Activated CD4-positive, alpha-beta memory T cell treated with anti-CD3 and anti-CD28 coated beads for 36 hours (primary cell): ENCODE results near the gene FRMD5. TPM values are rescaled to one million over a fixed set of nuclear protein-coding genes. Genes with fewer than 3 reads are reported as not detected.

Experiments used
- CTCF ChIA-PET: fragments of 350-600 bp; sonication (Branson Sonifier 250); formaldehyde crosslinking; loops from one replicate; lab custom pipeline; 2021; ENCODE audit warnings: antibody characterized with exemption, inconsistent platforms; lab: Charles Lee
- POLR2A ChIA-PET: fragments of 350-600 bp; sonication (Branson Sonifier 250); formaldehyde crosslinking; loops from one replicate; lab custom pipeline; 2021; ENCODE audit warnings: antibody characterized with exemption; lab: Charles Lee
- DNase-seq: peaks from one replicate; pipeline ENCODE4 v3.0.0-alpha.2; 2020
- H3K27ac Mint-ChIP-seq: one replicate; pipeline ENCODE4 v1.8.0; 2021; ENCODE audit warnings: mixed read lengths
- H3K27me3 Mint-ChIP-seq: one replicate; pipeline ENCODE4 v1.8.0; 2021; ENCODE audit warnings: mixed read lengths
- H3K36me3 Mint-ChIP-seq: one replicate; pipeline ENCODE4 v1.8.0; 2021; ENCODE audit warnings: mixed read lengths
- H3K4me1 Mint-ChIP-seq: one replicate; pipeline ENCODE4 v1.8.0; 2021; ENCODE audit warnings: low read depth, mixed read lengths
- H3K4me3 Mint-ChIP-seq: one replicate; pipeline ENCODE4 v1.8.0; 2021; ENCODE audit warnings: mild to moderate bottlenecking, mixed read lengths
- H3K9me3 Mint-ChIP-seq: one replicate; pipeline ENCODE4 v1.8.0; 2021; ENCODE audit warnings: mixed read lengths
- intact Hi-C: fragments of 100-400 bp; cut with micrococcal nuclease; formaldehyde crosslinking; loops from one replicate; pipeline ENCODE4 v1.15.1; 2023
- total RNA-seq, 2 experiments: library from RNA; stranded (reverse); gene quantifications; one replicate each; pipeline ENCODE4 v1.2.3, GENCODE V29; 2021

Gene FRMD5
- total RNA-seq, 2 experiments from 2014 or later: 0.24 to 0.31 TPM

DNA sequence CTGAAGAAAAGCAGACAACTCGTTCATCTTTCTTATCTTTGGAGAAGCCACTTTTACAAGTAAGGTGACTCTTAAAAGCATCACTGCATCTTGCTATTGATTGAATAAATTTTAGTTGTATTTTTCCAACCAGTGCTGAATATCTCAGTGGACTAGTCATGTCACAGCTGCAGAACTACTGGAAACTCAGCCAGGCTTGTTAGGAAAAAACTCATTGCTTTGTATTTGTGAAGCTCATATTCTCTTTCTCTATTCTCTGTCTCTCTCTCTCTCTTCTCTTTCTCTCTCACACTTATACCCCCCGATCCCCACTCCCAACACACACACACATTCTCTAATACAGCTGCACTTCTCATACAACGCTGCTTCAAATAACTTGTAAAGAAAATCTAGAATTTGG is 264.0 kb downstream of the FRMD5 start:
- no peaks in the 10 kb centered on the region for H3K36me3 Mint-ChIP-seq
- no peak overlapping the region for H3K4me3 Mint-ChIP-seq
- no peak for DNase-seq
- H3K4me1 Mint-ChIP-seq: no peaks in the 10 kb centered on the region
- ChIA-PET POLR2A (no interaction called here), CTCF (no interaction called here)
- intact Hi-C loops: no loop called here
- peaks cover 6% of the 10 kb centered on the region for H3K27me3 Mint-ChIP-seq
- H3K9me3 Mint-ChIP-seq: no peaks in the 10 kb centered on the region
- no peak overlapping the region for H3K27ac Mint-ChIP-seq

DNA sequence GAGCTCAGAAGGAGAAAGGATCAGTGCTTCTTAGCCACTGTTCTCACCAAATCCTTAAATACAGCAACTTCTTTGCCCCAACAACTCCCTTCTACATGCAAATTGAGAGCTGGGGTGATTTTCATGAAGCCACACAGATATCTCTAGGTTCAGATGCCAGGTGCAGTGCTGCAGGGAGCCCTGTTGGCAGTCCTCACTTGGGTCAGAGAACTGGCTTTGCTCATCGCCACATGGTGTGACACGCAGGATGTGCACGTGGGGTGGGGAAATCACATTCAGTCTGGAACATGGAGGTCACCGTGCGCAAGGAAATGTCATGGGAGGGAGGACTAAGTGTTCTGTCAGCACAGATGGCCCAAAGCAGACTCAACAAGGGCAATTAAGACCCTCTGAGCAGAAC is 264.5 kb downstream of the FRMD5 start:
- Mint-ChIP-seq H3K27me3 (peaks cover 6% of the 10 kb centered on the region), H3K4me1 (no peaks in the 10 kb centered on the region), H3K36me3 (no peaks in the 10 kb centered on the region), H3K9me3 (no peaks in the 10 kb centered on the region), H3K4me3 (no peak overlapping the region), H3K27ac (no peak overlapping the region)
- DNase-seq: no peak
- ChIA-PET CTCF (interaction anchor here (0.6 kb wide), 1 partner anchor 286 kb away, joined by 5 read pairs; no protein-coding TSS in a partner anchor), POLR2A (no interaction called here)
- intact Hi-C loops: no loop called here

DNA sequence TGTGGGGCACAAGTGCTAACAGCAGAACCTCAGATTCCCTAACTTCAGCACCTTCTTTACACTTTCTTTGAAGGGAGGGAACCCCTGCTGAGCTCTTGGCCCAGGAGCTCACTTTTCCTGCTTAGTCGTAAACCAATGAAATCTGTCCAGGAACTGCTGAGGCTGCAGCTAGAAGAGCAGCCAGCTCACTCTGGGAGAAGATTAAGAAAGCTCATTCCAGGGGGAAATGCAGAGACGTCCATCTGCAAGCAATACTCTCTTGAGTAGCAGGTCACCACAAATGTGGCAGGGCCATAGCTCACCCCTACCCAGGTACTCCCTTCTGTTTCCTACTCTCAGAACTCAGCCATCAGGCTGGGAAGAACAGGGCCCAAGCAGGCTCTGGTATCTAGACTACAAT is 265.0 kb downstream of the FRMD5 start:
- DNase-seq: no peak
- Mint-ChIP-seq H3K27me3 (peaks cover 6% of the 10 kb centered on the region), H3K4me1 (no peaks in the 10 kb centered on the region), H3K9me3 (no peaks in the 10 kb centered on the region), H3K36me3 (no peaks in the 10 kb centered on the region), H3K27ac (no peak overlapping the region), H3K4me3 (no peak overlapping the region)
- intact Hi-C loops: no loop called here
- ChIA-PET POLR2A (no interaction called here), CTCF (interaction anchor here (0.6 to 2.9 kb wide), 2 partner anchors 136 to 286 kb away, joined by 5 to 10 read pairs; no protein-coding TSS in a partner anchor)

DNA sequence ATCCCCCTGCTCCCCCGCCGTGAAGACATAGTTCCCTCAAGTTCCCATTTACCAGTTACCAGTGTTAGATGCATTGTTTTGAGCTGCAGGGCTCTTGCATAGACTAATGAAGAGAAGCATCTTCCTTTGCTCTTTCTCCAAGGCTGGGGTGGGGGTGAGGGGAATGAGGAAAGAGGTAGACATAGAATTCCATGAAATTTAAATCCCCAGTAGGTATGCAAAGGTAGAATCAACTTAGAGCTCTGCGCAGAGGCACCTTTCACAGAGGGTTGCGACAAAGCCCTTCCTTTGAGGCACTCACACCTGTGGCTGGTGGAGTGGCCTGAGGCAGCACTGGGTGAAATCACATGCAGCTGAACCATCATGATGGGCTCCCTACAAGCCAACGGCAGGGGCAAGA is 266.9 kb downstream of the FRMD5 start:
- H3K9me3 Mint-ChIP-seq: no peaks in the 10 kb centered on the region
- intact Hi-C loops: no loop called here
- H3K27me3 Mint-ChIP-seq: peaks cover 4% of the 10 kb centered on the region
- DNase-seq: no peak
- no peak overlapping the region for H3K27ac Mint-ChIP-seq
- H3K4me3 Mint-ChIP-seq: no peak overlapping the region
- H3K36me3 Mint-ChIP-seq: no peaks in the 10 kb centered on the region
- ChIA-PET POLR2A (interaction anchor here (0.6 kb wide), 1 partner anchor 106 kb away, joined by 5 read pairs; no protein-coding TSS in a partner anchor), CTCF (interaction anchor here (0.8 to 2.9 kb wide), 2 partner anchors 24 to 138 kb away, joined by 3 to 10 read pairs; no protein-coding TSS in a partner anchor)
- no peaks in the 10 kb centered on the region for H3K4me1 Mint-ChIP-seq

DNA sequence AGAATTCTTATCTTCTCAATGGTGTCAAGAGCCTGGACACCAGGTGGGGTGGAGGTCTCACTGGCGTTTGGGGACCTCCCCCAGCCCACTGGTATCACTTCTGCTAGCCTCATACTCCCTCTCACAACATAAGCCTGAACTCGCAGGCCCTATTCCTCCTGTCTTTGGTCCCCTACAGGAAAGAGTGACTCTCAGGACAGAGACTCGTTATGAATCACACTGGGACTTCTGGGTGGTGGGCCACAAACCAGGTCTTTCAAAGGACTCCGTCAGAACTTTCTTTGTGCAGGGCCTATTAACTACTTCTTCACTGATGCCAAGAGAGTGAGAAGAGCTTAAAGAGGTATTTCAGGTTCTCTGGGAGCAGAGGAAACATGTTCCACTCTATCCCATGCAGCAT is 267.9 kb downstream of the FRMD5 start:
- Mint-ChIP-seq H3K4me3 (no peak overlapping the region), H3K9me3 (no peaks in the 10 kb centered on the region), H3K4me1 (no peaks in the 10 kb centered on the region), H3K27me3 (peaks cover 4% of the 10 kb centered on the region), H3K36me3 (no peaks in the 10 kb centered on the region), H3K27ac (no peak overlapping the region)
- DNase-seq: no peak
- intact Hi-C loops: no loop called here
- POLR2A ChIA-PET: interaction anchor here (0.6 kb wide), 1 partner anchor 53 kb away, joined by 3 read pairs; no protein-coding TSS in a partner anchor
- CTCF ChIA-PET: interaction anchor here (2.9 kb wide), 1 partner anchor 139 kb away, joined by 10 read pairs; no protein-coding TSS in a partner anchor

DNA sequence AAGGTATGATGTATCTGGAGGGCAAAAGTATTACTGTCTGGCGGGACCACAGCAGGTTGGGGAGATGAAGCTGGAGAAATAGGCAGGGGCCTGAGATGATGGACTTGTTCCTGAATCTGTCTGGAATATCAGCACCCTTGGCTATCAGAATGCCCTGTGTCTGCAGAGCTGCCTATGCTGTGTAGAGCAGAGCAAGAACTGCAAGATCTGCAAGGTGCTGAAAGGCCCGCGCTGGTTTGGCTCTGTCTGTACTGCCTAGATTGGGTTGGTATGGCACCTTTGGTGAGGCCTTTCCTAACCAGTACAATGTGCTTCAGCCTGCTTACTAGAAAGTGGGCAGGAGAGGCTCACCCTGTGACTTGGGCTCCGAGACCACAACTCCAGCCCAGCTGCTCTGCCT is 271.5 kb downstream of the FRMD5 start:
- CTCF ChIA-PET: interaction anchor here (1.1 kb wide), 1 partner anchor 19 kb away, joined by 3 read pairs; no protein-coding TSS in a partner anchor
- Mint-ChIP-seq H3K36me3 (no peaks in the 10 kb centered on the region), H3K4me1 (no peaks in the 10 kb centered on the region), H3K9me3 (no peaks in the 10 kb centered on the region), H3K27ac (no peak overlapping the region), H3K27me3 (peaks cover under 1% of the 10 kb centered on the region), H3K4me3 (no peak overlapping the region)
- DNase-seq: no peak
- intact Hi-C loops: no loop called here
- POLR2A ChIA-PET: no interaction called here

GRCh38 chr15:43922021-43922420 is 273.1 kb downstream of the FRMD5 start:
- no peak for DNase-seq
- CTCF ChIA-PET: no interaction called here
- Mint-ChIP-seq H3K9me3 (no peaks in the 10 kb centered on the region), H3K4me1 (no peaks in the 10 kb centered on the region), H3K4me3 (no peak overlapping the region), H3K36me3 (no peaks in the 10 kb centered on the region), H3K27ac (no peak overlapping the region), H3K27me3 (no peaks in the 10 kb centered on the region)
- intact Hi-C loops: no loop called here
- POLR2A ChIA-PET: no interaction called here

DNA sequence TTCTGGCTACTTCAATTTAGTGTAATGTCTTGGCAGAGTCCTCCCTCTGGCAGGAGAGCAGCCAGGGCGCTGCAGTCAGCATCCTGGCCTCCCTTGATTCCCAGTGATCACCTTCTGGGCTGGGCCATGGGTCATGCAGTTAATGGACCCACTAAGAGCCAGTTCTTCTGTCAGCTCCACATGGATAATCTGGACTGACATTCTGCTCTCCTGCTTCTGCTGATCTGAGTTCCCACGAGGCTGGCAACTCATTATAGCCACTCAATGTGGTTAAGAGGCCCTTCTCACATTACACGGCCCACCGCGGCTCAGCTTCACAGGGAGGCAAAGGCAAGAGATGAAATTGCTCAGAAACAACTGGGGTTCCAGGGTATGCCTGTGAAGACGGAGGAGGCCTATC is 274.3 kb downstream of the FRMD5 start:
- no peak for DNase-seq
- no peaks in the 10 kb centered on the region for H3K4me1 Mint-ChIP-seq
- CTCF ChIA-PET: no interaction called here
- H3K4me3 Mint-ChIP-seq: no peak overlapping the region
- no peaks in the 10 kb centered on the region for H3K9me3 Mint-ChIP-seq
- no peak overlapping the region for H3K27ac Mint-ChIP-seq
- no peaks in the 10 kb centered on the region for H3K36me3 Mint-ChIP-seq
- intact Hi-C loops: no loop called here
- no peaks in the 10 kb centered on the region for H3K27me3 Mint-ChIP-seq
- POLR2A ChIA-PET: no interaction called here

DNA sequence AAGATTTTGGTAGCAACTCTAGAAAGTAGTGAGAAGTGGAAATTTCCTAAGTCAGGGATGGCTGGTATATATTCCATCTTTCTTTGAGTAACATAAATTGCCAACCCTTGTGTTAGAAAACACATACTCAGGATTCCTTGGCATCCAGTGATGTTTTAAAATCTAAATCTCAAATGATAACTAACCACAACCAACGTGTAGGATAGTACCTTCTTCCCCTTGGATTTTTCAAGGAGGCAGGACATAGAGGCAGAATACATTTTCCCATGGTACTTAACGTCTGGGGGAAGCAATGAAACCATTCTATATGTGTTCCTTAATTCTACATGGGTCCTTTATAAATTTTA is 274.8 kb downstream of the FRMD5 start:
- intact Hi-C loops: no loop called here

GRCh38 chr15:43919540-43920253 is 275.4 kb downstream of the FRMD5 start:
- POLR2A ChIA-PET: no interaction called here
- intact Hi-C loops: no loop called here
- Mint-ChIP-seq H3K27me3 (no peaks in the 10 kb centered on the region), H3K36me3 (no peaks in the 10 kb centered on the region), H3K4me3 (no peak overlapping the region), H3K9me3 (no peaks in the 10 kb centered on the region), H3K4me1 (no peaks in the 10 kb centered on the region), H3K27ac (no peak overlapping the region)
- CTCF ChIA-PET: no interaction called here
- DNase-seq: no peak

More for the DNA sequence above, 274.8 kb downstream of the FRMD5 start:
- ChIA-PET CTCF (no interaction called here), POLR2A (no interaction called here)
- Mint-ChIP-seq H3K27me3 (no peaks in the 10 kb centered on the region), H3K36me3 (no peaks in the 10 kb centered on the region), H3K4me1 (no peaks in the 10 kb centered on the region), H3K4me3 (no peak overlapping the region), H3K27ac (no peak overlapping the region), H3K9me3 (no peaks in the 10 kb centered on the region)
- DNase-seq: no peak

- ChIA-PET POLR2A (no interaction called here), CTCF (interaction anchor here (1.3 kb wide), 1 partner anchor 13 kb away, joined by 3 read pairs; no protein-coding TSS in a partner anchor)
- Mint-ChIP-seq H3K27ac (no peak overlapping the region), H3K27me3 (no peaks in the 10 kb centered on the region), H3K36me3 (no peaks in the 10 kb centered on the region), H3K4me1 (no peaks in the 10 kb centered on the region), H3K4me3 (no peak overlapping the region), H3K9me3 (no peaks in the 10 kb centered on the region)
- DNase-seq: no peak
- intact Hi-C loops: no loop called here
These were observed 276.4 kb downstream of the FRMD5 start for GRCh38 chr15:43918717-43919116.

DNA sequence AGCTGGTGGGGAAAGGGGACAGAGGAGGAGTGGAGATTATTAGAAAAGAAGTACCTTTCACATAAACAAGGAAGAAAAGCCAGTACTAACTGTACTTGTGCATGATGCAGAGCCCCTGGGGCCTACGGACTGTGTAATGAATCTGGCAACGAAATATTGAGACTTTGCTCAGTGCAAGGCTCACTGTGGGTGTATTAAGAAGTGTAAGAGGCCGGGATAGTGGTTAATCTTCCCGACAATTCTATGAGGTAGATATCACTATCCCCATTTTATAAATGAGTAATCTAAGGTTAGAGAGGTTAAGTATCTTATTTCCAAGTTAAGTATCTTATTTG is 278.8 kb downstream of the FRMD5 start:
- CTCF ChIA-PET: interaction anchor here (0.8 to 1.5 kb wide), 2 partner anchors 12 to 150 kb away, joined by 3 to 6 read pairs; no protein-coding TSS in a partner anchor
- Mint-ChIP-seq H3K27ac (no peak overlapping the region), H3K4me3 (no peak overlapping the region), H3K4me1 (peaks cover 3% of the 10 kb centered on the region), H3K27me3 (no peaks in the 10 kb centered on the region), H3K36me3 (no peaks in the 10 kb centered on the region), H3K9me3 (no peaks in the 10 kb centered on the region)
- intact Hi-C loops: no loop called here
- POLR2A ChIA-PET: no interaction called here
- DNase-seq: no peak
